H1 (cell line): ENCODE results near the gene GNG8. TPM values are rescaled to one million over a fixed set of nuclear protein-coding genes. Genes with fewer than 3 reads are reported as not detected.

Experiments used
- CTCF ChIA-PET: fragments of 300-600 bp; sonication (Branson Sonifier 250); formaldehyde crosslinking; loops from one replicate; lab custom pipeline; 2021; ENCODE audit not compliant: partially characterized antibody; lab: Charles Lee
- POLR2A ChIA-PET: fragments of 300-600 bp; sonication (Branson Sonifier 250); formaldehyde crosslinking; loops from one replicate; lab custom pipeline; 2021; ENCODE audit warnings: inconsistent platforms; ENCODE audit not compliant: partially characterized antibody; lab: Charles Lee
- DNase-seq, 2 experiments: peaks; one replicate each; pipeline versions ENCODE4 v3.0.0 to v3.0.0-alpha.2; 2010 to 2022; ENCODE audit warnings: low spot score in 2 of 2, low read depth in 1 of 2, mixed read lengths in 1 of 2
- FAIRE-seq: peaks from 2 replicates; lab custom pipeline; 2011; peaks lifted over from hg19 to GRCh38; lab: Jason Lieb, UNC
- H2AFZ ChIP-seq: 2 replicates; pipeline ENCODE4 v1.8.1; 2012; ENCODE audit warnings: low read length, inconsistent platforms
- H2AK5ac ChIP-seq: 2 replicates; pipeline ENCODE4 v1.6.1; 2013; ENCODE audit warnings: low read depth, low read length
- H2BK120ac ChIP-seq: replicated peaks from 2 replicates; pipeline ENCODE3; 2013; ENCODE audit warnings: low read depth, low read length, inconsistent platforms
- H2BK12ac ChIP-seq: 2 replicates; pipeline ENCODE4 v1.6.1; 2013; ENCODE audit warnings: low read depth, low read length
- H2BK15ac ChIP-seq: 2 replicates; pipeline ENCODE4 v1.6.1; 2013; ENCODE audit warnings: low read length
- H2BK20ac ChIP-seq: 2 replicates; pipeline ENCODE4 v1.6.1; 2013; ENCODE audit warnings: low read length
- H2BK5ac ChIP-seq: 2 replicates; pipeline ENCODE4 v1.6.1; 2013; ENCODE audit warnings: low read depth, low read length
- H3K14ac ChIP-seq: 2 replicates; pipeline ENCODE4 v1.6.1; 2013; ENCODE audit warnings: inconsistent platforms; ENCODE audit not compliant: insufficient read length
- H3K18ac ChIP-seq: 2 replicates; pipeline ENCODE4 v1.6.1; 2013; ENCODE audit warnings: low read length; ENCODE audit errors: extremely low read depth
- H3K23ac ChIP-seq: 2 replicates; pipeline ENCODE4 v1.6.1; 2013; ENCODE audit warnings: inconsistent platforms; ENCODE audit not compliant: insufficient read length
- H3K23me2 ChIP-seq: 2 replicates; pipeline ENCODE4 v1.6.1; 2013; ENCODE audit warnings: low read depth, low read length
- H3K27ac ChIP-seq: 2 replicates; pipeline ENCODE4 v1.6.1; 2011; ENCODE audit warnings: low read depth, low read length, inconsistent platforms
- H3K27me3 ChIP-seq, 4 experiments: replicated peaks in 1 of 4; 1 replicate in 1 of 4; 2 replicates in 3 of 4; pipeline versions ENCODE4 v1.6.1 to v1.8.1; 2011 to 2013; ENCODE audit warnings: low read length in 3 of 4, mild to moderate bottlenecking in 3 of 4, inconsistent platforms in 2 of 4, mixed read lengths in 2 of 4, moderate library complexity in 1 of 4; ENCODE audit not compliant: control insufficient read depth in 3 of 4, insufficient read depth in 3 of 4; ENCODE audit errors: extremely low read depth in 1 of 4
- H3K36me3 ChIP-seq, 4 experiments: 2 replicates each; pipeline versions ENCODE4 v1.6.1 to v1.8.1; 2011 to 2013; ENCODE audit warnings: mild to moderate bottlenecking in 4 of 4, low read length in 3 of 4, moderate library complexity in 2 of 4, control low read depth in 1 of 4, inconsistent platforms in 1 of 4; ENCODE audit not compliant: insufficient read depth in 4 of 4, control insufficient read depth in 2 of 4
- H3K4ac ChIP-seq: replicated peaks from 2 replicates; pipeline ENCODE3; 2013; ENCODE audit warnings: low read length, low read depth, mixed read lengths, inconsistent platforms; ENCODE audit not compliant: insufficient read length
- H3K4me1 ChIP-seq, 4 experiments: replicated peaks in 1 of 4; 1 replicate in 1 of 4; 2 replicates in 3 of 4; pipeline versions ENCODE4 v1.6.1 to v1.8.1; 2011 to 2013; ENCODE audit warnings: low read length in 3 of 4, inconsistent platforms in 2 of 4, mixed read lengths in 1 of 4; ENCODE audit not compliant: insufficient read depth in 4 of 4, control insufficient read depth in 3 of 4
- H3K4me2 ChIP-seq, 2 experiments: 2 replicates each; pipeline versions ENCODE4 v1.6.1 to v1.8.1; 2011 to 2013; ENCODE audit warnings: low read depth in 2 of 2, low read length in 2 of 2, control low read depth in 1 of 2, inconsistent platforms in 1 of 2, mild to moderate bottlenecking in 1 of 2; ENCODE audit not compliant: insufficient read depth in 1 of 2
- H3K4me3 ChIP-seq, 4 experiments: fragments of 200-600, 300-600 bp in 1 of 4; sonication (generic), shearing (Covaris generic), sonication (Bioruptor Twin) in 1 of 4; 2 replicates each; pipeline versions ENCODE4 v1.5.1 to v1.8.1; 2011 to 2016; ENCODE audit warnings: low read length in 4 of 4, low read depth in 3 of 4, control low read depth in 2 of 4, inconsistent platforms in 2 of 4, mild to moderate bottlenecking in 2 of 4, mixed read lengths in 1 of 4, moderate library complexity in 1 of 4; ENCODE audit not compliant: insufficient read depth in 2 of 4; ENCODE audit errors: extremely low read depth in 1 of 4
- H3K56ac ChIP-seq: replicated peaks from 2 replicates; pipeline ENCODE3; 2013; ENCODE audit warnings: low read depth, mild to moderate bottlenecking, mixed read lengths, low read length, inconsistent platforms; ENCODE audit not compliant: insufficient read length
- H3K79me1 ChIP-seq: 2 replicates; pipeline ENCODE4 v1.6.1; 2013; ENCODE audit warnings: low read depth, low read length, control low read depth
- H3K79me2 ChIP-seq, 2 experiments: 2 replicates each; pipeline versions ENCODE4 v1.6.1 to v1.8.1; 2012 to 2013; ENCODE audit warnings: low read length in 2 of 2, mild to moderate bottlenecking in 2 of 2, inconsistent platforms in 1 of 2; ENCODE audit not compliant: insufficient read depth in 2 of 2, control insufficient read depth in 1 of 2
- H3K9ac ChIP-seq, 4 experiments: replicated peaks in 1 of 4; 1 replicate in 1 of 4; 2 replicates in 3 of 4; pipeline versions ENCODE4 v1.6.1 to v1.8.1; 2011 to 2013; ENCODE audit warnings: low read depth in 3 of 4, low read length in 3 of 4, control low read depth in 2 of 4, mild to moderate bottlenecking in 2 of 4, moderate library complexity in 2 of 4, inconsistent platforms in 1 of 4; ENCODE audit errors: extremely low read depth in 1 of 4
- H3K9me3 ChIP-seq, 2 experiments: 2 replicates each; pipeline versions ENCODE4 v1.6.1 to v1.8.1; 2012 to 2013; ENCODE audit warnings: mild to moderate bottlenecking in 2 of 2, moderate library complexity in 2 of 2, control low read depth in 1 of 2, inconsistent platforms in 1 of 2, low read depth in 1 of 2, low read length in 1 of 2, mixed read lengths in 1 of 2; ENCODE audit not compliant: insufficient read depth in 2 of 2
- H4K20me1 ChIP-seq, 2 experiments: replicated peaks in 1 of 2; 2 replicates each; pipeline versions ENCODE3 to v1.8.1; 2011 to 2013; ENCODE audit warnings: inconsistent platforms in 2 of 2, low read length in 2 of 2, mild to moderate bottlenecking in 1 of 2; ENCODE audit not compliant: insufficient read depth in 2 of 2, control insufficient read depth in 1 of 2
- H4K5ac ChIP-seq: 2 replicates; pipeline ENCODE4 v1.6.1; 2013; ENCODE audit warnings: low read length, low read depth, mixed read lengths, inconsistent platforms; ENCODE audit not compliant: insufficient read length
- H4K8ac ChIP-seq: 2 replicates; pipeline ENCODE4 v1.8.0; 2013; ENCODE audit warnings: mild to moderate bottlenecking, moderate library complexity, low read length, inconsistent platforms; ENCODE audit not compliant: insufficient read depth; ENCODE audit errors: extremely low read depth
- H4K91ac ChIP-seq: replicated peaks from 2 replicates; pipeline ENCODE3; 2013; ENCODE audit warnings: low read length, mixed read lengths, inconsistent platforms; ENCODE audit not compliant: insufficient read length
- CHD1 ChIP-seq: IDR thresholded peaks from 2 replicates; pipeline ENCODE4 v1.6.1; 2012; ENCODE audit warnings: low read depth, low read length, improper control_type of control experiment
- JUN ChIP-seq: IDR thresholded peaks from 2 replicates; pipeline ENCODE4 v1.6.1; 2011; ENCODE audit warnings: low read depth, mild to moderate bottlenecking, improper control_type of control experiment, low read length
- NANOG ChIP-seq: IDR thresholded peaks from 2 replicates; pipeline ENCODE4 v1.6.1; 2011; ENCODE audit warnings: low read length, low read depth, mild to moderate bottlenecking, inconsistent platforms; ENCODE audit not compliant: insufficient read depth, poor library complexity, severe bottlenecking
- SP1 ChIP-seq: IDR thresholded peaks from 2 replicates; pipeline ENCODE4 v1.6.1; 2011; ENCODE audit warnings: low read depth, low read length
- SP2 ChIP-seq: IDR thresholded peaks from 2 replicates; pipeline ENCODE4 v1.6.1; 2012; ENCODE audit warnings: mild to moderate bottlenecking, low read length, inconsistent platforms
- ZNF274 ChIP-seq: IDR thresholded peaks from 2 replicates; pipeline ENCODE4 v1.7.0; 2012; ENCODE audit warnings: low read length, borderline replicate concordance; ENCODE audit errors: extremely low read depth
- WGBS, 2 experiments: shearing (Covaris generic) in 1 of 2; methylation state at CpG; one replicate each; pipeline versions ENCODE4 v1.1.6 to v1.1.7; 2013 to 2015; ENCODE audit warnings: low lambda C conversion rate in 2 of 2, mixed read lengths in 2 of 2, inconsistent platforms in 1 of 2, low coverage in 1 of 2, missing lambda C conversion rate in 1 of 2; ENCODE audit not compliant: insufficient replicate concordance in 2 of 2, insufficient coverage in 1 of 2, insufficient read length in 1 of 2; ENCODE audit errors: extremely low coverage in 1 of 2, missing lambda C conversion rate in 1 of 2; 5-methylcytosine and 5-hydroxymethylcytosine counted together
- polyA plus RNA-seq, 7 experiments: library from polyadenylated mRNA; depleted of rRNA in 3 of 7; stranded (reverse) in 5 of 7; unstranded in 2 of 7; fragments of >200 nt in 5 of 7; fragments of 200-250 nt in 2 of 7; gene quantifications; 1 replicate in 5 of 7; 2 replicates in 1 of 7; 4 replicates in 1 of 7; pipeline versions ENCODE4 v1.2.1 to v1.2.3, GENCODE V29; 2011 to 2013; ENCODE audit warnings: missing spikeins in 2 of 7, mixed read lengths in 2 of 7
- total RNA-seq: library from RNA; stranded (reverse); fragmentation: NEBNext Ultra II Directional; extraction: Animal tissue kit (Norgen Biotek cat#: 25700); gene quantifications from 2 replicates; pipeline ENCODE4 v1.2.1, GENCODE V29; 2021

Gene GNG8
- total and polyA plus RNA-seq, 2 of the 8 experiments (the other 6 are each of a cell fraction or from before 2014, with no cell fraction given) = not detected

- Histone ChIP-seq H3K79me2 (no peaks in the 10 kb centered on the region), H2AK5ac (no peak overlapping the region), H3K4me3 (no peak overlapping the region), H4K91ac (no peak overlapping the region), H2BK20ac (no peak overlapping the region), H2BK15ac (no peak overlapping the region), H2BK12ac (no peak overlapping the region), H3K23me2 (no peaks in the 10 kb centered on the region), H4K20me1 (no peaks in the 10 kb centered on the region), H3K4ac (no peak overlapping the region), H3K14ac (no peak overlapping the region), H4K5ac (no peak overlapping the region), H3K23ac (no peak overlapping the region), H2BK120ac (no peak overlapping the region), H3K4me1 (no peaks in the 10 kb centered on the region), H3K9ac (no peak overlapping the region), H3K9me3 (no peaks in the 10 kb centered on the region), H3K4me2 (no peak overlapping the region), H3K18ac (no peak overlapping the region), H4K8ac (no peak overlapping the region), H3K36me3 (no peaks in the 10 kb centered on the region), H2AFZ (no peak overlapping the region), H3K56ac (no peak overlapping the region), H3K79me1 (no peaks in the 10 kb centered on the region), H3K27ac (no peak overlapping the region), H2BK5ac (no peak overlapping the region), H3K27me3 (no peaks in the 10 kb centered on the region)
- no peak for FAIRE-seq
- ChIA-PET CTCF (interaction anchor here (0.9 kb wide), 1 partner anchor 70 kb away, joined by 3 read pairs; no protein-coding TSS in a partner anchor), POLR2A (no interaction called here)
- DNase-seq = no peak
- 83% methylated on average over 4 of the region's 4 CpGs; no CpG with 5 or more reads in 1 of the 2 experiments for WGBS, 2 experiments
- TF ChIP-seq NANOG = no peak
- no peak for TF ChIP-seq ZNF274
- no peak for TF ChIP-seq CHD1
- no peak for TF ChIP-seq SP1
- no peak for TF ChIP-seq JUN
- no peak for TF ChIP-seq SP2
Measured at GRCh38 chr19:46586294-46586693, 49.7 kb downstream of the GNG8 start.
